NCI-H2227 treated with DMSO at 0.1 percent for 48 hours (cell line): ENCODE measurements around the gene CADPS.
"Not testable (repeated sequence)": the region's sequence is repeated elsewhere in the genome, so short reads cannot be mapped to it uniquely, and the experiment has no call there.

Experiments
- DNase-seq: peaks from one replicate; lab custom pipeline; 2025; lab: John Stamatoyannopoulos, UW

CADPS gene

GRCh38 chr3:62592408-62592807 is 282.8 kb downstream of the CADPS start:
- DNase-seq, result no peak

DNA sequence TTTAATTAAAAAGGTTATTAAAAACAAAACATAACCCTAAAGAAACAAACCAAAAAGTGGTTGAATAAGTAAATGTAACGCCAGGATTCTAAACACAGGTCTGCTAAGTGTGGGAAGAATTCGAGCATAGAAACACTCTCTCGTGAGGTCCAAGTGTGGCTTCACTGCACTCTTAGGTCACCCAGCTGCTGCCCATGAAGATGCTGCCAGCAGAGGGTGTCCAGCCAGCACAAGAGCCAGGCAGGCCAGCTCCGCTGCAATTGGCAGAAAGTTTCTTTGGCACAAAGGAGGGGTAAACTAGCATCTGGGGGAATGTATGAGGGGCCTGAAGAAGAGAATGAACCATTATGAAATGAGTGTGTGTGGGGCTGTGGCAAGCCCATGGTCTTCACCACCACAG is 286.1 kb downstream of the CADPS start:
- no peak for DNase-seq

DNA sequence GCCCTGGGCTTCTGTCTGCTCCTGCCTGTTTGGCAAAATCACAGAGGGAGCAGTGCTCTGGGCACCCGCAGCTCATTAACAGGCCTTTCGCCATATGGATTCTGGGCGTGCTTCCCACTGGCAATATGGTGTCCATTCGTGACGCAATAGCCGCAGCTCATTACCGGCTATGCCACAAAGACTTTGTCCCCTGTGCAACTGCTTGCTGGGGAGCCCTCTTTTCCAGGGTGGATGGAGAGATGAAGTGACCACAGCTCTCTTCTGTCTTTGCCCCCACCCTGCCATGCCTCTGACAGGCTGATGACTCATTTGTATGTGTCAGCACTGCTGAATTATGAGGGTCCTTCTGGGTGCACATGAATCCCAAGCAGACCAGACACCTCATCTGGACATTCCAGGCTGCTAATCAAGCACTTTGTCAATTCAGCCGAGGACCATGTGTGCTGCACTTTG is 287.6 kb downstream of the CADPS start:
- DNase-seq, result no peak

DNA sequence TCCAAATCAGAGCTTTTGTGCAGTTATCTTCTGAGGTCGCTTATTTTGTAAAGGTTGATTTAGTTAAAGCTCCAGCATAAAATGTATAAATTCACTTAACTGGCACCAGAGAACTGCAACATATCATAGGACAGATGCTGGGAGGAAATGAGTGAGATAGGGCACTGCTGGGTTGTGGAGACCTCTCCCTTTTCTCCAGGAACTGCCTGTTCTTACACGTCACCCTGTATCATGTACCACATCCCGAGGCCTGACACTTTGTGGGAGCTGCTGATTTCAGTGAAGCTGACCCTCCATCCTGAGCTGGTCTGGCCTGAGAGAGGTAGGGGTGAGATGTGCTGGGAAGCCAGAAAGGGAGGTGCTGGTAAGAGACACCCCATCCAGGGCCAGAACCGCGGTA is 288.0 kb downstream of the CADPS start:
- no peak for DNase-seq

- DNase-seq, result no peak
Measured at GRCh38 chr3:62586356-62586755, 288.9 kb downstream of the CADPS start.

GRCh38 chr3:62585861-62586260 is 289.4 kb downstream of the CADPS start:
- DNase-seq, result no peak

DNA sequence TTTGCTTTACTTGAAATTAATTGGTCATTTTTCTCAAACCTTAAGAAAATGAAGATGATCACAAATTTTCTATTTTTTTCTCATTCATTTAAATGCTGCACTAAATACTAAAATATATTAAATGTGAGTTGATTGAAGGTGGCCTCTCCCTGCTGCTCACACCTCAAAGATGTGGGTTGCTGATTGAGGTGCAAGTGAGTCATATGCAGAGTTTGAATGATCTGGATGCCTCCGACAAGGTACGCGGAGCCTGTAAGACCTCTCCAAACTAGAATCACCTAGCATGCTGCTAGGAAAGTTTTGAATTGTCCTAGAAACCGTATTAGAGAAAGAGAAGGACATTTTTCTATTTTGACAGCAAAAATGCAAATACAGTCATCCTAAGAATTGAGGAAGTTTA is 290.6 kb downstream of the CADPS start:
- no peak for DNase-seq

GRCh38 chr3:62582495-62583172 is 292.6 kb downstream of the CADPS start:
- no peak for DNase-seq

GRCh38 chr3:62580485-62580884 is 294.7 kb downstream of the CADPS start:
- not testable (repeated sequence) for DNase-seq

DNA sequence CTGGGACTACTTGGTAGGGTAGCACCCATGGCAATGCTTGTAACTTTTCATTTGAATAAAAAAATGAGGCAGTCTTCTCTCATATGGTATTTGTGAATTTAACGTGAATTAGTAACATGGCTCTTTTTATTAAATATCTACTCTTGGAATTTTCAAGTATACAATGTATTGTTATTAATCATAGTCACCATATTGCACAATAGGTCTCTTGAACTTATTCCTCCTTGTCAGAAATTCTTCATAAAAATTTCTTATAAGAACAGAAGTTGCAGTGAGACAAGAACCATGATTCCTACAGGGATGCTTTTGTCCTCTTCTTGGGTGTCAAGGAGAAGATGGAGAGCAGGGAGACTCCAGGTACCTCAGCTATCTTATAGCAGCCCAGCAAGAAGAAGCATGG is 298.1 kb downstream of the CADPS start:
- no peak for DNase-seq

- DNase-seq, result no peak
Measured at GRCh38 chr3:62574266-62574898, 300.8 kb downstream of the CADPS start.

DNA sequence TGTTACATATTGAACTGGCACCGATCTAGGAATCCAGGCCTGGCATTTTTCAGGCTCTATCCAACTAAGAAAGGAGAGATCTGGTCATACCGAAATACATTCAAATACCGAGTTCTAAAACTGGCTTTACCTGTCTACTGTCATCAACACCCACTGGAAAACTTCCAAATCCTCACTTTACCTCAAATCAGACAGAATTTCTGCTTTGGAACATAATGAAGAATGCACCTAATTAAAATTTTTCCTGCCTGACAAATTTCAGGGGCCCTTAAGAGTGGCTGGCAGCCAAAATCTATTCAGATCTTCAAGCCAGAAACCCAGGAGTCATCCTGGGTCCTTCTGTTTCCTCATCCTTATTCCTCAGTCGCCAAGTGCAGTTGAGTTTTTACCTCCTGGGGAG is 303.3 kb downstream of the CADPS start:
- no peak for DNase-seq

GRCh38 chr3:62570888-62571287 is 304.3 kb downstream of the CADPS start:
- DNase-seq, result no peak

- DNase-seq, result no peak
Measured at GRCh38 chr3:62569609-62570008, 305.6 kb downstream of the CADPS start.

GRCh38 chr3:62567097-62568021 is 307.9 kb downstream of the CADPS start:
- DNase-seq, result no peak

DNA sequence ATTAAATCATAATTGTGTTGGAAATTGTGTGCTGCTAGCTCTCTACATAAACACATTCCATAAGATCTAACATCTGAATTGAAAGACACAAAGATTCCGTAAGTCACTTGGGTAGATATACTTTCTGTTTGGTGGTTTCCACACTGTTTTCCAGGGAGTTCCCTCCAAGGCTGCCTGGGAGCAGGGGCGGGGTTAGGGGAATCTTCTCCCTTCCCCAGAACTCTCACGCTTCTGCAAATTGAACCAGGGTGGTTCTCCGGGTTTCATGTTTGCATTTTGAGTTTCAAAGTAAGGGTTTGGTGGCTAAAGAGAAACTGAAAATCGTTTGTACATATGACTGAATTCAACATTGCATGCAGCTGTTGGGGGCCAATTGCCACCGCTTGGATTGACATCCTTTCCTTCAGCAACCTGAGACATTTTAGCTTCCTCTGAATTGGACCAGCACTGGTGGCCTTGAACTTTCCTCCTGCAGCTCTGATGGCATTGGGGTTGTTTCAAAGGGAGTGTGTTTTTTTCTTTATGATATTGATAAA is 309.1 kb downstream of the CADPS start:
- no peak for DNase-seq

DNA sequence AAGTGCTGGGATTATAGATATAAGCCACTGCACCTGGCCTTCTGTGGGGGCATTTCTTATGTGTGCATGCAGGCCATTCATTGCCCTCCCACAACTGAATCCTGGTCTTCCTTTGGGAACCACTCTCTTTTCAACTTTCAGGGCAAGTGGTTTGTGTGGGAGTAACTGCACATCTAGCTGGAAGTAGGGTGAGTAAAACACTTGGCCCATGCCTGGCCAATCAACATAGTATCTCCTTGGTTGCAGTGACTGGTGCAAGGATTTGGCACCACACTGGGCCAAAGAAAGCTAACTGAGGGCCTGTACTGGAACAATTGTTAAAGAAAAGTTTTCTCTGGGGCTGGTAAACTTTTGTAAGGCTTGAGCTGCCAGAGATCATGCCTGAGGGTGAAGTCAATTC is 312.6 kb downstream of the CADPS start:
- no peak for DNase-seq

DNA sequence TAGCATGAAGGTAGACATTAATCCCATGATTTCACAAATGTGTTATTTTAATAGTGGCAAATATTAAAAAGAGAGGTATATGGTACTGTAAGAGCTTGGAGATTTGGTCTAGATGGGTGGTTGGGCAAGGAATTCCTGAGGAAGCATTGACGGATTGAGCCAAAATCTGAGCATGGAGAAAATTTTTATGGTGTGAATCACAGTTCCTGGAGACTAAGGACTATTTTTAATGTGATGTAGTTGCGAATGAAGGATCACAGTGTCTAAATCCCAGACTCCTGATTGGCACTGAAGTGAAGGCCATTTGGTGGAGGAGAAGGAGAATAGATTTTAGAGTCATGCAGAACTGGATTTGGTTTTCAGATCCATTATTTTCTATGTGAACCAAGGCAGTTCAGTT is 313.2 kb downstream of the CADPS start:
- no peak for DNase-seq

DNA sequence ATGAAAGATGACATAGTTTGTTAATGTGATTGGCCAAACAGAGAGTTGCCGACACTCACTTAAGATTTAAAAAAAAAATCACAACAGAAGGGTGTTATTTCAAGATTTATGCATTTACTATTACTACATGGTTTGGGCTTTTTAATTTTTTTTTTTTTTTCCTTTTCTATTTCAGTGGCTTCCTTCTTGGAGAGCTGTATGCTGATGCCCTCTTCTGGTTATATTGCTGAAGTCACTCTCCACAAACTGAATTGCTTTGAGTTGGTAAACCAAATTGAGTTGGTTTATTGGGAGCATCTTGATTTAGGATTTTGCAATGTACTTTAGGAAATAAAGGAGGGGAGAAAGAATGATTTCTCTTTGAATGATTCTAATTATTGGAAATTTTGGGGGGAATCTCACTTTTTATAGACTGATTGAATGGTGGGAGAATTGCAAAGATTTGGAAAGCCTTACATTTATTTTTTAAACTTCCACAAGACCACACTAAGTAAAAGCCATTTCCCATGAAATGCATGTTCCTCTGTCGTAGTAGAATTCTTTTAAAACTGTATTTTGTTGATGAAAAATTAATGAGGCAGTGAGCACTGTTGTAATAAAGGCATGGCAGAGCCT is 315.3 kb downstream of the CADPS start:
- peak; percentile 23 for DNase-seq

DNA sequence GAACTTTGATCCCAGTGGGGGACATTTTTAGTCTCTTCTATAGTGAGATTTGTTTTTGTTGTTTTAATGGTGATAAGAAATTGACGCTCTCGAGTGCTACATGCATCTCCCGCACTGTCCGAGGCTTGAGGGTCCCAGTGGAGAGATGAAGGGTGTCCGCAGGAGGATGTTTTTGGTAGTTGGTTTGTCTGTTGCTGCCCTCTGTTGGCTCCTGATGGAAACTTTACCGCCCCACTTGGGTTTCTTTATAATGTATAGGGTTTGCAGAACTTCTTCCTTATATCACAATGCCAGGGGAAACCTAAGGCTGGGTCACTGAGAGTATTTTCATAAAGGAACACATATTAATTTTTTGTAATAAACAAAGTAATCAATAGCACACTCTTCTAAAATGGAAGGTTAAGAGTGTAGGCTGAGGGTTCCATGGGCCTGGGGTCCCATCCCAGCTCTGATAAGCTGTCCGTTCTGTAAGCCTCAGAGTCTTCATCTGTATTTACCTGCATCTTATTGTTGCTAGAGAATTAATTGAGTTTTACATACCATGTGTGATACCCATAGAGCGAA is 316.6 kb downstream of the CADPS start:
- no peak for DNase-seq

GRCh38 chr3:62557983-62558382 is 317.2 kb downstream of the CADPS start:
- no peak for DNase-seq

DNA sequence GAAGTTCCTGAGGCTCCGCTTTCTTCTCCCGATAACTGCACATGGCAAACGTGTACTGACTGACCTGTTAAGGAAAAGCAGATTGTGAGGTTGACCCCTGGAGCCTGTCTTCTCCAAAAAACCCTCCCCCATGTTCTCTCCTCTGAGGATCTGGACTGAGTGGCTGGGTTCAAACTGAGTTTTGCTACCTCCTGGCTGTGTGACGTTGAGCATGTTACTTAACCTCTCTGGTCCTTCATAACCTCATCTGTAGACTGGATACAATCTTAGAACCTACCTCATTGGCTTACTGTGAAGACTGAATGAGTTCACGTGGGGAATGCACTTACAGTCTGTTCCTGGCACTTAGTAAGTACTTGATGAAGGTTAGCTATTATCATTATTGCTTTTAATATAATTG is 317.8 kb downstream of the CADPS start:
- DNase-seq, result no peak
